ENCODE data around the gene NLRP10. TPM values are rescaled to one million over a fixed set of nuclear protein-coding genes. Genes with fewer than 3 reads are reported as not detected.

NLRP10 gene
- total and polyA plus RNA-seq, 2 donors from 2014 or later = not detected

GRCh38 chr11:8011371-8011770 lies 46.1 kb upstream of the NLRP10 start:
- intact Hi-C loops (cut with DNase I) = no loop called here
- H3K9me3 ChIP-seq (ENCODE audit: control insufficient read depth in 2 of 3, insufficient read depth in 1 of 3, low read length in 3 of 3) = no peaks in the 10 kb centered on the region
- no peak for TF ChIP-seq CTCF (IDR thresholded peaks at IDR 0.05; ENCODE audit: borderline replicate concordance, extremely low read depth, insufficient read depth)
- DNase-seq (no peak), FAIRE-seq (no peak)
- no peaks in the 10 kb centered on the region for H3K36me3 ChIP-seq (ENCODE audit: control insufficient read depth in 2 of 3, insufficient read depth in 3 of 3, low read length in 3 of 3)
- H3K4me1 ChIP-seq (ENCODE audit: control insufficient read depth in 2 of 3, insufficient read depth in 2 of 3, low read depth in 1 of 3, low read length in 3 of 3) = no peaks in the 10 kb centered on the region
- H3K27ac ChIP-seq (ENCODE audit: low read depth in 2 of 2, low read length in 2 of 2) = no peak overlapping the region
- H3K9ac ChIP-seq (ENCODE audit: low read length in 3 of 3) = no peak overlapping the region
- no peaks in the 10 kb centered on the region for H3K27me3 ChIP-seq (ENCODE audit: control insufficient read depth, insufficient read depth, low read length)
- no peak overlapping the region for H3K4me3 ChIP-seq (ENCODE audit: low read length in 3 of 3)

- Histone ChIP-seq H3K36me3 (ENCODE audit: control insufficient read depth in 2 of 3, insufficient read depth in 3 of 3, low read length in 3 of 3) (no peaks in the 10 kb centered on the region), H3K9ac (ENCODE audit: low read length in 3 of 3) (no peak overlapping the region), H3K27me3 (ENCODE audit: control insufficient read depth, insufficient read depth, low read length) (no peaks in the 10 kb centered on the region), H3K27ac (ENCODE audit: low read depth in 2 of 2, low read length in 2 of 2) (no peak overlapping the region), H3K4me1 (ENCODE audit: control insufficient read depth in 2 of 3, insufficient read depth in 2 of 3, low read depth in 1 of 3, low read length in 3 of 3) (no peaks in the 10 kb centered on the region), H3K9me3 (ENCODE audit: control insufficient read depth in 2 of 3, insufficient read depth in 1 of 3, low read length in 3 of 3) (no peaks in the 10 kb centered on the region), H3K4me3 (ENCODE audit: low read length in 3 of 3) (no peak overlapping the region)
- no peak for TF ChIP-seq CTCF (IDR thresholded peaks at IDR 0.05; ENCODE audit: borderline replicate concordance, extremely low read depth, insufficient read depth)
- no peak for DNase-seq
- FAIRE-seq = no peak
- intact Hi-C loops (cut with DNase I) = no loop called here
Measured at GRCh38 chr11:8009856-8010255, 44.6 kb upstream of the NLRP10 start.

GRCh38 chr11:8008212-8008611 lies 43.0 kb upstream of the NLRP10 start:
- peak in 1 of 5 donors; percentile 17 for DNase-seq
- Histone ChIP-seq H3K4me3 (ENCODE audit: low read length in 3 of 3) (no peak overlapping the region), H3K9me3 (ENCODE audit: control insufficient read depth in 2 of 3, insufficient read depth in 1 of 3, low read length in 3 of 3) (no peaks in the 10 kb centered on the region), H3K27ac (ENCODE audit: low read depth in 2 of 2, low read length in 2 of 2) (no peak overlapping the region), H3K36me3 (ENCODE audit: control insufficient read depth in 2 of 3, insufficient read depth in 3 of 3, low read length in 3 of 3) (no peaks in the 10 kb centered on the region), H3K4me1 (ENCODE audit: control insufficient read depth in 2 of 3, insufficient read depth in 2 of 3, low read depth in 1 of 3, low read length in 3 of 3) (no peaks in the 10 kb centered on the region), H3K9ac (ENCODE audit: low read length in 3 of 3) (no peak overlapping the region), H3K27me3 (ENCODE audit: control insufficient read depth, insufficient read depth, low read length) (no peaks in the 10 kb centered on the region)
- intact Hi-C loops (cut with DNase I) = no loop called here
- no peak for TF ChIP-seq CTCF (IDR thresholded peaks at IDR 0.05; ENCODE audit: borderline replicate concordance, extremely low read depth, insufficient read depth)
- FAIRE-seq = no peak

GRCh38 chr11:8006349-8006977 lies 41.2 kb upstream of the NLRP10 start:
- intact Hi-C loops (cut with DNase I) = no loop called here
- Histone ChIP-seq H3K36me3 (ENCODE audit: control insufficient read depth in 2 of 3, insufficient read depth in 3 of 3, low read length in 3 of 3) (no peaks in the 10 kb centered on the region), H3K4me3 (ENCODE audit: low read length in 3 of 3) (no peak overlapping the region), H3K9me3 (ENCODE audit: control insufficient read depth in 2 of 3, insufficient read depth in 1 of 3, low read length in 3 of 3) (no peaks in the 10 kb centered on the region), H3K4me1 (ENCODE audit: control insufficient read depth in 2 of 3, insufficient read depth in 2 of 3, low read depth in 1 of 3, low read length in 3 of 3) (no peaks in the 10 kb centered on the region), H3K27me3 (ENCODE audit: control insufficient read depth, insufficient read depth, low read length) (no peaks in the 10 kb centered on the region), H3K9ac (ENCODE audit: low read length in 3 of 3) (no peak overlapping the region), H3K27ac (ENCODE audit: low read depth in 2 of 2, low read length in 2 of 2) (no peak overlapping the region)
- peak in 4 of 5 donors; percentile 61 to 89 (median 80) for DNase-seq
- TF ChIP-seq CTCF (IDR thresholded peaks at IDR 0.05; ENCODE audit: borderline replicate concordance, extremely low read depth, insufficient read depth) = peak; percentile 97
- peak; percentile 65 for FAIRE-seq
